Measurements from ENCODE around the gene NOTCH2. TPM values are rescaled to one million over a fixed set of nuclear protein-coding genes. Genes with fewer than 3 reads are reported as not detected.

Gene NOTCH2
- total RNA-seq, 1 experiment from 2014 or later, result 62.9 TPM

DNA sequence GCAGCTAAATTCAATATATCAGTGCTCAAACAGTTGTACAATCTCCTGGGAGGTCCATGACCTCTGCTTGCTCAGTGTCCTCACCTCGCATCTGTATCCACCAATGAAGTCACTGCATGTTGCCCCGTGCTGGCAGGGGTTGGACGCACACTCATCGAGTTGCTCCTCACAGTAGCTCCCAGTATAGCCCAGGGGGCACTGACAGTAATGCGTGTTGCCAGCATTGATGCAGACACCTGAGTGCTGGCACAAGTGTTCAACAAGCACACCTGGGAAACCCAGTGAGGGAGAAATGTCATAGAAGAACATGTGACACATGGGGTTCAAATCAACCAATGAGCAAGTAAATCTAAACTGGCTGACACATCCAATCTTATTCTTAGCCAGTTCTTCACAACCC, 132.3 kb downstream of the NOTCH2 start:
- no peaks in the 10 kb centered on the region for H3K9me2 ChIP-seq (ENCODE audit: insufficient read depth)
- H4K20me1 ChIP-seq (ENCODE audit: insufficient read depth), result no peaks in the 10 kb centered on the region
- CTCF ChIA-PET, result no interaction called here
- no peaks in the 10 kb centered on the region for H3K27me3 ChIP-seq (ENCODE audit: insufficient read depth, low read length)
- no peak overlapping the region for H3K4me3 ChIP-seq (replicated peaks in 1 of 2; ENCODE audit: low read depth in 1 of 2, low read length in 2 of 2)
- no TSS peak for BruUV-seq (replicated peaks)
- intact Hi-C loops (cut with micrococcal nuclease), result no loop called here
- no peak overlapping the region for H3K9ac ChIP-seq (ENCODE audit: low read length)
- no peak overlapping the region for H3K4me2 ChIP-seq (ENCODE audit: low read length)
- H3K4me1 ChIP-seq (ENCODE audit: control insufficient read depth in 1 of 2, insufficient read depth in 2 of 2, low read length in 2 of 2), result no peaks in the 10 kb centered on the region
- POLR2A ChIA-PET, result no interaction called here
- H3K27ac ChIP-seq (ENCODE audit: low read depth, low read length), result no peak overlapping the region
- DNase-seq (ENCODE audit: low read depth, low spot score) (no peak), ATAC-seq (no peak)
- H2AFZ ChIP-seq (ENCODE audit: low read depth, low read length, poor library complexity, severe bottlenecking), result no peak overlapping the region
- TF ChIP-seq, protein P1, sequence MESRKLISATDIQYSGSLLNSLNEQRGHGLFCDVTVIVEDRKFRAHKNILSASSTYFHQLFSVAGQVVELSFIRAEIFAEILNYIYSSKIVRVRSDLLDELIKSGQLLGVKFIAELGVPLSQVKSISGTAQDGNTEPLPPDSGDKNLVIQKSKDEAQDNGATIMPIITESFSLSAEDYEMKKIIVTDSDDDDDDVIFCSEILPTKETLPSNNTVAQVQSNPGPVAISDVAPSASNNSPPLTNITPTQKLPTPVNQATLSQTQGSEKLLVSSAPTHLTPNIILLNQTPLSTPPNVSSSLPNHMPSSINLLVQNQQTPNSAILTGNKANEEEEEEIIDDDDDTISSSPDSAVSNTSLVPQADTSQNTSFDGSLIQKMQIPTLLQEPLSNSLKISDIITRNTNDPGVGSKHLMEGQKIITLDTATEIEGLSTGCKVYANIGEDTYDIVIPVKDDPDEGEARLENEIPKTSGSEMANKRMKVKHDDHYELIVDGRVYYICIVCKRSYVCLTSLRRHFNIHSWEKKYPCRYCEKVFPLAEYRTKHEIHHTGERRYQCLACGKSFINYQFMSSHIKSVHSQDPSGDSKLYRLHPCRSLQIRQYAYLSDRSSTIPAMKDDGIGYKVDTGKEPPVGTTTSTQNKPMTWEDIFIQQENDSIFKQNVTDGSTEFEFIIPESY (IDR thresholded peaks at IDR 0.05; ENCODE audit: extremely low read depth, insufficient replicate concordance, low read length), result no peak
- TF ChIP-seq FOSL1 (IDR thresholded peaks at IDR 0.05; ENCODE audit: low read depth) (no peak), SRF (IDR thresholded peaks at IDR 0.05; ENCODE audit: low read depth) (no peak), CTCF (IDR thresholded peaks at IDR 0.05 in 2 of 3, conservative IDR thresholded peaks at IDR 0.05 in 1 of 3; ENCODE audit: borderline replicate concordance in 1 of 3, insufficient read depth in 1 of 3, low read depth in 2 of 3, low read length in 2 of 3) (no peak), CEBPB (IDR thresholded peaks at IDR 0.05; ENCODE audit: low read depth) (no peak), POLR2AphosphoS5 (IDR thresholded peaks at IDR 0.05; ENCODE audit: low read depth, low read length) (no peak), YY1 (IDR thresholded peaks at IDR 0.05; ENCODE audit: extremely low read depth, insufficient replicate concordance, low read depth, low read length) (no peak), CBX3 (IDR thresholded peaks at IDR 0.05; ENCODE audit: low read depth) (no peak), TCF7L2 (IDR thresholded peaks at IDR 0.05; ENCODE audit: borderline replicate concordance, extremely low read depth, insufficient read depth, insufficient read length) (no peak), ZFX (IDR thresholded peaks at IDR 0.05) (no peak), RAD21 (IDR thresholded peaks at IDR 0.05; ENCODE audit: low read depth) (no peak), ZNF274 (IDR thresholded peaks at IDR 0.05; ENCODE audit: low read depth, low read length) (no peak), MAX (IDR thresholded peaks at IDR 0.05) (no peak), SP1 (IDR thresholded peaks at IDR 0.05; ENCODE audit: low read depth) (no peak), EGR1 (IDR thresholded peaks at IDR 0.05; ENCODE audit: low read depth) (no peak), ELF1 (IDR thresholded peaks at IDR 0.05; ENCODE audit: borderline replicate concordance, low read depth) (no peak), JUND (IDR thresholded peaks at IDR 0.05) (no peak), SIN3A (IDR thresholded peaks at IDR 0.05; ENCODE audit: low read depth) (no peak)
- TF ChIP-seq, protein P2, sequence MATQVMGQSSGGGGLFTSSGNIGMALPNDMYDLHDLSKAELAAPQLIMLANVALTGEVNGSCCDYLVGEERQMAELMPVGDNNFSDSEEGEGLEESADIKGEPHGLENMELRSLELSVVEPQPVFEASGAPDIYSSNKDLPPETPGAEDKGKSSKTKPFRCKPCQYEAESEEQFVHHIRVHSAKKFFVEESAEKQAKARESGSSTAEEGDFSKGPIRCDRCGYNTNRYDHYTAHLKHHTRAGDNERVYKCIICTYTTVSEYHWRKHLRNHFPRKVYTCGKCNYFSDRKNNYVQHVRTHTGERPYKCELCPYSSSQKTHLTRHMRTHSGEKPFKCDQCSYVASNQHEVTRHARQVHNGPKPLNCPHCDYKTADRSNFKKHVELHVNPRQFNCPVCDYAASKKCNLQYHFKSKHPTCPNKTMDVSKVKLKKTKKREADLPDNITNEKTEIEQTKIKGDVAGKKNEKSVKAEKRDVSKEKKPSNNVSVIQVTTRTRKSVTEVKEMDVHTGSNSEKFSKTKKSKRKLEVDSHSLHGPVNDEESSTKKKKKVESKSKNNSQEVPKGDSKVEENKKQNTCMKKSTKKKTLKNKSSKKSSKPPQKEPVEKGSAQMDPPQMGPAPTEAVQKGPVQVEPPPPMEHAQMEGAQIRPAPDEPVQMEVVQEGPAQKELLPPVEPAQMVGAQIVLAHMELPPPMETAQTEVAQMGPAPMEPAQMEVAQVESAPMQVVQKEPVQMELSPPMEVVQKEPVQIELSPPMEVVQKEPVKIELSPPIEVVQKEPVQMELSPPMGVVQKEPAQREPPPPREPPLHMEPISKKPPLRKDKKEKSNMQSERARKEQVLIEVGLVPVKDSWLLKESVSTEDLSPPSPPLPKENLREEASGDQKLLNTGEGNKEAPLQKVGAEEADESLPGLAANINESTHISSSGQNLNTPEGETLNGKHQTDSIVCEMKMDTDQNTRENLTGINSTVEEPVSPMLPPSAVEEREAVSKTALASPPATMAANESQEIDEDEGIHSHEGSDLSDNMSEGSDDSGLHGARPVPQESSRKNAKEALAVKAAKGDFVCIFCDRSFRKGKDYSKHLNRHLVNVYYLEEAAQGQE (IDR thresholded peaks at IDR 0.05; ENCODE audit: low read depth), result no peak
- peaks cover 0 to 10% of the 10 kb centered on the region in 2 experiments; a peak in 1 of 4 replicates for H3K9me3 ChIP-seq (ENCODE audit: control insufficient read depth in 1 of 2, insufficient read depth in 1 of 2, low read depth in 1 of 2, low read length in 2 of 2)
- H3K36me3 ChIP-seq (ENCODE audit: control insufficient read depth in 1 of 2, insufficient read depth in 2 of 2, low read length in 2 of 2), result peaks cover 3 to 52% of the 10 kb centered on the region in 2 experiments; a peak in 3 of 4 replicates
- RAD21 ChIA-PET (ENCODE audit: low non-redundant PET in 1 of 2, low total read pairs in 2 of 2, uncharacterized antibody in 2 of 2, unreplicated experiment in 2 of 2), result no interaction called here
- no peaks in the 10 kb centered on the region for H3K79me2 ChIP-seq (ENCODE audit: insufficient read depth, low read length)

Measured in HCT116 (cell line).